GM12891 (cell line): Measurements from ENCODE around the gene NRTN.

Experiments
- PAX5 ChIP-seq: IDR thresholded peaks from 2 replicates; pipeline ENCODE4 v1.6.1; 2011; ENCODE audit warnings: low read length, moderate library complexity, mild to moderate bottlenecking; ENCODE audit not compliant: insufficient read depth, severe bottlenecking
- POLR2A ChIP-seq: IDR thresholded peaks from 2 replicates; pipeline ENCODE4 v1.6.1; 2011; ENCODE audit warnings: low read depth, low read length, control low read depth
- POLR2AphosphoS5 ChIP-seq: IDR thresholded peaks from 2 replicates; pipeline ENCODE4 v1.6.1; 2011; ENCODE audit warnings: low read depth, low read length, control low read depth
- SPI1 ChIP-seq: IDR thresholded peaks from 2 replicates; pipeline ENCODE4 v1.6.1; 2011; ENCODE audit warnings: low read depth, low read length, control low read depth
- TAF1 ChIP-seq: IDR thresholded peaks from 2 replicates; pipeline ENCODE4 v1.6.1; 2011; ENCODE audit warnings: low read depth, low read length, control low read depth

- no peak for TF ChIP-seq POLR2AphosphoS5
- no peak for TF ChIP-seq PAX5
- TF ChIP-seq TAF1: no peak
- no peak for TF ChIP-seq POLR2A
- TF ChIP-seq SPI1: no peak
Measured at GRCh38 chr19:5795382-5795919, 9.4 kb upstream of the NRTN start.
